H9 (cell line): ENCODE measurements around the gene CXCL1. TPM values are rescaled to one million over a fixed set of nuclear protein-coding genes. Genes with fewer than 3 reads are reported as not detected.

ENCODE experiments used
- DNase-seq: peaks from one replicate; pipeline ENCODE4 v3.0.0-alpha.2; 2017
- H2AFZ ChIP-seq: one replicate; pipeline ENCODE4 v1.6.1; 2013; ENCODE audit warnings: mild to moderate bottlenecking, low read length, control low read depth, moderate library complexity
- H2AK5ac ChIP-seq: 2 replicates; pipeline ENCODE4 v1.6.1; 2013; ENCODE audit warnings: low read length, control low read depth, mixed read lengths; ENCODE audit not compliant: insufficient read length
- H2BK120ac ChIP-seq: one replicate; pipeline ENCODE4 v1.6.1; 2013; ENCODE audit warnings: low read depth, mild to moderate bottlenecking, low read length, control low read depth, inconsistent platforms; ENCODE audit not compliant: poor library complexity, severe bottlenecking
- H2BK12ac ChIP-seq: 2 replicates; pipeline ENCODE4 v1.6.1; 2013; ENCODE audit warnings: low read length, control low read depth, mixed read lengths, low read depth; ENCODE audit not compliant: insufficient read length
- H2BK15ac ChIP-seq: 2 replicates; pipeline ENCODE4 v1.6.1; 2013; ENCODE audit warnings: low read depth, low read length, control low read depth
- H2BK20ac ChIP-seq: one replicate; pipeline ENCODE4 v1.6.1; 2013; ENCODE audit warnings: low read depth, mild to moderate bottlenecking, low read length, control low read depth, inconsistent platforms; ENCODE audit not compliant: poor library complexity, severe bottlenecking
- H2BK5ac ChIP-seq: 2 replicates; pipeline ENCODE4 v1.6.1; 2013; ENCODE audit warnings: low read length, control low read depth, mixed read lengths; ENCODE audit not compliant: insufficient read length
- H3K14ac ChIP-seq: 2 replicates; pipeline ENCODE4 v1.6.1; 2013; ENCODE audit warnings: low read length, control low read depth; ENCODE audit not compliant: insufficient read depth
- H3K18ac ChIP-seq: 2 replicates; pipeline ENCODE4 v1.6.1; 2013; ENCODE audit warnings: low read depth, mild to moderate bottlenecking, mixed read lengths, low read length, control low read depth; ENCODE audit not compliant: insufficient read length
- H3K23ac ChIP-seq: 2 replicates; pipeline ENCODE4 v1.6.1; 2013; ENCODE audit warnings: low read length, control low read depth, mixed read lengths, low read depth; ENCODE audit not compliant: insufficient read length
- H3K23me2 ChIP-seq: 2 replicates; pipeline ENCODE4 v1.6.1; 2013; ENCODE audit warnings: low read depth, mild to moderate bottlenecking, mixed read lengths, low read length, control low read depth; ENCODE audit not compliant: insufficient read length, poor library complexity, severe bottlenecking
- H3K27ac ChIP-seq: 2 replicates; pipeline ENCODE4 v1.5.1; 2013; ENCODE audit warnings: low read length, control low read depth, mixed read lengths, low read depth; ENCODE audit not compliant: insufficient read length
- H3K27me3 ChIP-seq: 2 replicates; pipeline ENCODE4 v1.6.1; 2013; ENCODE audit warnings: low read length, control low read depth, inconsistent platforms; ENCODE audit not compliant: insufficient read depth
- H3K4ac ChIP-seq: 2 replicates; pipeline ENCODE4 v1.6.1; 2013; ENCODE audit warnings: low read depth, mild to moderate bottlenecking, control low read depth, inconsistent platforms, low read length, moderate library complexity
- H3K4me1 ChIP-seq: 2 replicates; pipeline ENCODE4 v1.6.1; 2013; ENCODE audit warnings: low read length, control low read depth, inconsistent platforms; ENCODE audit not compliant: insufficient read depth
- H3K4me2 ChIP-seq: 2 replicates; pipeline ENCODE4 v1.6.1; 2013; ENCODE audit warnings: low read length, control low read depth, mixed read lengths; ENCODE audit not compliant: insufficient read length, insufficient read depth
- H3K56ac ChIP-seq: 2 replicates; pipeline ENCODE4 v1.6.1; 2013; ENCODE audit warnings: low read depth, mild to moderate bottlenecking, mixed read lengths, low read length, control low read depth; ENCODE audit not compliant: insufficient read length
- H3K79me1 ChIP-seq: 2 replicates; pipeline ENCODE4 v1.6.1; 2013; ENCODE audit warnings: low read depth, mild to moderate bottlenecking, moderate library complexity, low read length, control low read depth, inconsistent platforms; ENCODE audit not compliant: insufficient read depth, poor library complexity, severe bottlenecking
- H3K79me2 ChIP-seq: 2 replicates; pipeline ENCODE4 v1.6.1; 2013; ENCODE audit warnings: low read length, control low read depth, inconsistent platforms; ENCODE audit not compliant: insufficient read depth
- H3K9ac ChIP-seq: 2 replicates; pipeline ENCODE4 v1.6.1; 2013; ENCODE audit warnings: low read length, control low read depth, mixed read lengths; ENCODE audit not compliant: insufficient read length; ENCODE audit errors: extremely low read depth
- H3K9me3 ChIP-seq: one replicate; pipeline ENCODE4 v1.6.1; 2013; ENCODE audit warnings: low read depth, low read length, inconsistent platforms; ENCODE audit not compliant: control insufficient read depth
- H3T11ph ChIP-seq: one replicate; pipeline ENCODE4 v1.6.1; 2013; ENCODE audit warnings: mild to moderate bottlenecking, low read length, control low read depth, inconsistent platforms
- H4K20me1 ChIP-seq: one replicate; pipeline ENCODE4 v1.6.1; 2013; ENCODE audit not compliant: control insufficient read depth, insufficient read length, insufficient read depth
- H4K5ac ChIP-seq: 2 replicates; pipeline ENCODE4 v1.6.1; 2013; ENCODE audit warnings: low read depth, mild to moderate bottlenecking, mixed read lengths, low read length, control low read depth; ENCODE audit not compliant: insufficient read length
- H4K8ac ChIP-seq: replicated peaks from 2 replicates; pipeline ENCODE4 v1.6.1; 2013; ENCODE audit warnings: low read length, control low read depth, mixed read lengths, low read depth; ENCODE audit not compliant: insufficient read length
- H4K91ac ChIP-seq: 2 replicates; pipeline ENCODE4 v1.6.1; 2013; ENCODE audit warnings: low read depth, mild to moderate bottlenecking, moderate library complexity, mixed read lengths, low read length, control low read depth; ENCODE audit not compliant: insufficient read length
- H3K27ac Mint-ChIP-seq, 3 experiments: 2 replicates in 2 of 3; 3 replicates in 1 of 3; pipeline ENCODE4 v1.8.0; 2020 to 2021; ENCODE audit warnings: mixed read lengths in 3 of 3, mild to moderate bottlenecking in 1 of 3, moderate library complexity in 1 of 3
- H3K27me3 Mint-ChIP-seq: 2 replicates; pipeline ENCODE4 v1.8.0; 2021; ENCODE audit warnings: low read depth, mild to moderate bottlenecking, moderate library complexity, mixed read lengths
- H3K36me3 Mint-ChIP-seq, 3 experiments: 2 replicates in 2 of 3; 3 replicates in 1 of 3; pipeline ENCODE4 v1.8.0; 2020 to 2021; ENCODE audit warnings: low read depth in 3 of 3, mixed read lengths in 3 of 3; ENCODE audit not compliant: insufficient read depth in 1 of 3
- H3K4me1 Mint-ChIP-seq, 2 experiments: 2 replicates each; pipeline ENCODE4 v1.8.0; 2020; ENCODE audit warnings: mixed read lengths in 2 of 2
- H3K4me3 Mint-ChIP-seq, 2 experiments: 2 replicates in 1 of 2; 3 replicates in 1 of 2; pipeline ENCODE4 v1.8.0; 2020 to 2021; ENCODE audit warnings: mild to moderate bottlenecking in 2 of 2, mixed read lengths in 2 of 2, moderate library complexity in 1 of 2
- H3K9me3 Mint-ChIP-seq, 2 experiments: 2 replicates in 1 of 2; 3 replicates in 1 of 2; pipeline ENCODE4 v1.8.0; 2020; ENCODE audit warnings: mild to moderate bottlenecking in 2 of 2, mixed read lengths in 2 of 2, moderate library complexity in 1 of 2
- CTCF ChIP-seq: fragments of 200-600 bp; sonication (generic); conservative IDR thresholded peaks from 3 replicates; pipeline ENCODE4 v1.8.0; 2021; ENCODE audit warnings: antibody characterized with exemption, mild to moderate bottlenecking
- WGBS: extraction: QIAGEN DNeasy Blood & Tissue Kit; methylation state at CpG from one replicate; pipeline ENCODE4 v1.1.7; 2013; ENCODE audit warnings: missing lambda C conversion rate, low lambda C conversion rate, mixed read lengths; ENCODE audit not compliant: insufficient read length; ENCODE audit errors: extremely low coverage; 5-methylcytosine and 5-hydroxymethylcytosine counted together
- total RNA-seq: library from RNA; stranded (reverse); gene quantifications from 2 replicates; pipeline ENCODE4 v1.2.1, GENCODE V29; 2021

Gene CXCL1
- total RNA-seq, 1 experiment from 2014 or later = 0.20 TPM

- Histone ChIP-seq H3T11ph (no peak overlapping the region), H3K56ac (no peak overlapping the region), H2BK15ac (no peak overlapping the region), H4K5ac (no peak overlapping the region), H3K18ac (no peak overlapping the region), H4K8ac (no peak overlapping the region), H2AFZ (no peak overlapping the region), H3K23me2 (peaks cover 6% of the 10 kb centered on the region), H2BK12ac (no peak overlapping the region), H2AK5ac (no peak overlapping the region), H3K79me1 (no peaks in the 10 kb centered on the region), H2BK5ac (no peak overlapping the region), H3K9me3 (no peaks in the 10 kb centered on the region), H3K4me2 (no peak overlapping the region), H3K14ac (no peak overlapping the region), H2BK20ac (no peak overlapping the region), H3K79me2 (no peaks in the 10 kb centered on the region), H4K20me1 (no peaks in the 10 kb centered on the region), H3K4ac (no peak overlapping the region), H2BK120ac (no peak overlapping the region), H3K27me3 (no peaks in the 10 kb centered on the region; the same call in 1 of the 2 replicates), H3K4me1 (0 out of 2 replicates have a peak, but pooled peaks cover 2% of the 10 kb centered on the region), H3K27ac (no peak overlapping the region), H4K91ac (no peak overlapping the region), H3K23ac (no peak overlapping the region), H3K9ac (no peak overlapping the region)
- H3K9me3 Mint-ChIP-seq = no peaks in the 10 kb centered on the region; a peak in 1 of 5 replicates
- H3K4me1 Mint-ChIP-seq = peaks cover 12 to 14% of the 10 kb centered on the region in 2 experiments
- TF ChIP-seq CTCF = peak; percentile 72
- peak; percentile 55 for DNase-seq
- H3K36me3 Mint-ChIP-seq = no peaks in the 10 kb centered on the region
- H3K27ac Mint-ChIP-seq = no peak overlapping the region
- peaks cover 16% of the 10 kb centered on the region for H3K27me3 Mint-ChIP-seq
- no peak overlapping the region for H3K4me3 Mint-ChIP-seq
- WGBS = no CpG with 5 or more reads among the region's 2 CpGs
These were observed 4.8 kb upstream of the CXCL1 start for GRCh38 chr4:73864365-73864764.
